ENCODE measurements around the gene VIT.
"Not testable (repeated sequence)": the region's sequence is repeated elsewhere in the genome, so short reads cannot be mapped to it uniquely, and the experiment has no call there.

VIT gene

DNA sequence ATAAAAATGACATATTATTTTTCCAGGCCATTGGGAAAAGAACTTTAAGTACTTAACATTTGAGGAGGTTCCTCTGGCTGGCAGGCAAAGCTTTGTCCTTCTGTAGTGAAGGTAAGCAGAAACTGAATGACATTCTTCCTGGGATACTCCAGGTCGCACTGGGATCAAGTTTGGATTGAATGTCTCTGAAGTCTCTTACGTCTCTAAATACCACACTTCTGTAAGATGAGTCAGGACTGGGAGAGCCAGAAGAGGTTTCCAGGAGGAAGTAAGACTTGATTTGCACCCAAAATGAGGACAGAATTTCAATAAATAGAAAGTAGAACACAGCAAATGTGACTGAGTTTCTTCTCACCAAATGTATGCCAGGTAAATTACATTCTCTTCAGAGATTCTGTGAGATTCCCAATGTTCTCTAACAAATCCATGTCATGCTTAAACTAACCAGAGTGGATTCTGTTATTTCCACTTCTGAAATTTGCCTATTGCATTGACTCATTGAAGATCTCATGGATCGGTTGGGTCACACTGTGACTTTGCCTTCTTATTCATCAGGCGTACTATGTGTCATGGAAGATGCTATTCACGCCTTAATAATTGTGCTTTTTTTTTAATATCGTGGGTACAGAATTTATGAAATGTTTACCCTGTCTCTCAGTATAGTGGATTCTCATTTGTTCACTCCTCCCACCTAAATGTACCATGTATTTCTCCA, 25.5 kb upstream of the VIT start:
- Mint-ChIP-seq H3K9me3 (no peaks in the 10 kb centered on the region), H3K4me1 (no peaks in the 10 kb centered on the region), H3K4me3 (no peak overlapping the region), H3K27ac (no peak overlapping the region), H3K36me3 (no peaks in the 10 kb centered on the region), H3K27me3 (peaks cover 7% of the 10 kb centered on the region)

GRCh38 chr2:36671731-36672130, 24.8 kb upstream of the VIT start:
- no peak overlapping the region for H3K4me3 Mint-ChIP-seq
- peaks cover 9% of the 10 kb centered on the region for H3K27me3 Mint-ChIP-seq
- H3K4me1 Mint-ChIP-seq = peaks cover 4% of the 10 kb centered on the region

GRCh38 chr2:36672199-36672598, 24.3 kb upstream of the VIT start:
- Mint-ChIP-seq H3K4me1 (peaks cover 8% of the 10 kb centered on the region), H3K4me3 (no peak overlapping the region), H3K27ac (no peak overlapping the region), H3K9me3 (no peaks in the 10 kb centered on the region), H3K27me3 (peaks cover 9% of the 10 kb centered on the region), H3K36me3 (no peaks in the 10 kb centered on the region)

More at GRCh38 chr2:36671731-36672130, 24.8 kb upstream of the VIT start:
- Mint-ChIP-seq H3K9me3 (no peaks in the 10 kb centered on the region), H3K27ac (no peak overlapping the region), H3K36me3 (no peaks in the 10 kb centered on the region)

GRCh38 chr2:36675579-36676282, 20.8 kb upstream of the VIT start:
- Mint-ChIP-seq H3K4me1 (peaks cover 16% of the 10 kb centered on the region), H3K27ac (no peak overlapping the region), H3K27me3 (peaks cover 12% of the 10 kb centered on the region), H3K36me3 (peaks cover 2% of the 10 kb centered on the region), H3K4me3 (no peak overlapping the region), H3K9me3 (peaks cover 11% of the 10 kb centered on the region)

GRCh38 chr2:36676364-36676763, 20.1 kb upstream of the VIT start:
- Mint-ChIP-seq H3K4me1 (peaks cover 16% of the 10 kb centered on the region), H3K9me3 (peaks cover 11% of the 10 kb centered on the region), H3K27ac (no peak overlapping the region), H3K36me3 (peaks cover 2% of the 10 kb centered on the region), H3K4me3 (no peak overlapping the region), H3K27me3 (peaks cover 12% of the 10 kb centered on the region)

- H3K4me3 Mint-ChIP-seq = no peak overlapping the region
- peaks cover 11% of the 10 kb centered on the region for H3K27me3 Mint-ChIP-seq
- H3K9me3 Mint-ChIP-seq = peaks cover 11% of the 10 kb centered on the region
- H3K27ac Mint-ChIP-seq = no peak overlapping the region
- H3K4me1 Mint-ChIP-seq = peaks cover 16% of the 10 kb centered on the region
- peaks cover 2% of the 10 kb centered on the region for H3K36me3 Mint-ChIP-seq
These were observed 19.1 kb upstream of the VIT start for GRCh38 chr2:36677386-36677785.

GRCh38 chr2:36677996-36678605, 18.4 kb upstream of the VIT start:
- Mint-ChIP-seq H3K27me3 (peaks cover 13% of the 10 kb centered on the region), H3K27ac (no peak overlapping the region), H3K4me1 (peaks cover 16% of the 10 kb centered on the region), H3K36me3 (peaks cover 2% of the 10 kb centered on the region), H3K9me3 (peaks cover 11% of the 10 kb centered on the region), H3K4me3 (no peak overlapping the region)

DNA sequence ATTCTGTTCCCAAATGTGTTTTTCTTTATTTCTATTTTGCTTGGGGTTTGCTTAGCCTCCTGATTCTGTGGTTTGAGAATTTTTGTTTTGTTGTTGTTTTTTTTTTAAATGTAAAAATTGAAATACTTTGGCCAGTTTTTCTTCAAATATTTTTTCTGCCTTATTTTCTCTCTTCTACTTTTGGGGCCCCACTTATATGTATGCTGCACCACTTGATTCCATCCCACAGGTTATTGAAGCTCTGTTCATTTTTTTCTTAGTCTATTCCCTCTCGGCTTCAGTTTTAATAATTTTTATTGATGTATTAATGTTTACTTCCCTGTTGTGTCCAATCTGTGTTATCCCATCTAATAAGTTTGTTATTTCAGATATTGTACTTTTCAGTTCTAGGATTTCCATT, 17.7 kb upstream of the VIT start:
- H3K9me3 Mint-ChIP-seq = peaks cover 11% of the 10 kb centered on the region
- peaks cover 13% of the 10 kb centered on the region for H3K27me3 Mint-ChIP-seq
- H3K4me3 Mint-ChIP-seq = no peak overlapping the region
- H3K36me3 Mint-ChIP-seq = peaks cover 2% of the 10 kb centered on the region
- H3K4me1 Mint-ChIP-seq = peaks cover 16% of the 10 kb centered on the region
- no peak overlapping the region for H3K27ac Mint-ChIP-seq

DNA sequence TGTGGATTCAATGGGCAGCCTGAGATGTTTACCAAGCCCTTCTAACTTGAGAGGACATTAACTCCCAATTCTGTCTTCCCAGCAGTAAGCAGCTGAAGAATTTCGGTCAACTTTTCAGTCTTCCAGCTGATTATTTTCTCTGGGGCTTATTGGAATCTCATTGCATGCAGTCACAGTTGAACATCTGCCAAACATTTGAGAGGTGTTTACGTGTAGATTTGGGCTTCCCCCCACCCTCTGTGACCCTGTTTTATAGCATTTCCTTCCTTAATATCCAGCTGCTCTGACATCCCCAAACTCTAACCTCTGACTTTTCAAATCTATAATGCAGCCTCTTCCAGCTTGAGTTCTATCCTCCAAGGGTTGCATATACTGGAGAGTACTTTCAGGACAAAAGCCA, 16.5 kb upstream of the VIT start:
- H3K4me1 Mint-ChIP-seq = peaks cover 16% of the 10 kb centered on the region
- peaks cover 2% of the 10 kb centered on the region for H3K36me3 Mint-ChIP-seq
- peaks cover 11% of the 10 kb centered on the region for H3K9me3 Mint-ChIP-seq
- peaks cover 13% of the 10 kb centered on the region for H3K27me3 Mint-ChIP-seq
- H3K4me3 Mint-ChIP-seq = no peak overlapping the region
- H3K27ac Mint-ChIP-seq = no peak overlapping the region

- Mint-ChIP-seq H3K4me1 (peaks cover 4% of the 10 kb centered on the region), H3K9me3 (peaks cover 11% of the 10 kb centered on the region), H3K27ac (no peak overlapping the region), H3K4me3 (no peak overlapping the region), H3K36me3 (peaks cover 2% of the 10 kb centered on the region), H3K27me3 (peaks cover 8% of the 10 kb centered on the region)
These were observed 13.9 kb upstream of the VIT start for GRCh38 chr2:36682562-36682961.

DNA sequence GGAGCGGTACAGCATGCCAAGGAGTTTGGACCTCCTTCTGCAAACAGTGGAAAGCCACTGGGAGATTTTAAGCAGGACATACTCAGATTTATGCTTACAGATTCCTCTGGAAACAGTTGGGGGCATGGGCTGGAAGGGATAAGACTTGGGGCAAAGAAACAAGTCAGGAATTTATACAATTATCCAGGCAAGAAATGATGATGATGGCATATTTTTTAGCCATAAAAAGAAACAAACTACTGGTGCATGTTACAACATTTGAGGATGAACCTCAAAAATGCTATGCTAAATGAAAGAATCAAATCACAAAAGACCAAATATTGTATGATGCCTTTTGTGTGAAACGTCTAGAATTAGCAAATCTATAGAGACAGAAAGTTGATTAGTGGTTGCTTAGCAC, 13.5 kb upstream of the VIT start:
- Mint-ChIP-seq H3K27ac (no peak overlapping the region), H3K9me3 (peaks cover 7% of the 10 kb centered on the region), H3K4me1 (no peaks in the 10 kb centered on the region), H3K27me3 (peaks cover 5% of the 10 kb centered on the region), H3K36me3 (peaks cover 2% of the 10 kb centered on the region), H3K4me3 (no peak overlapping the region)

DNA sequence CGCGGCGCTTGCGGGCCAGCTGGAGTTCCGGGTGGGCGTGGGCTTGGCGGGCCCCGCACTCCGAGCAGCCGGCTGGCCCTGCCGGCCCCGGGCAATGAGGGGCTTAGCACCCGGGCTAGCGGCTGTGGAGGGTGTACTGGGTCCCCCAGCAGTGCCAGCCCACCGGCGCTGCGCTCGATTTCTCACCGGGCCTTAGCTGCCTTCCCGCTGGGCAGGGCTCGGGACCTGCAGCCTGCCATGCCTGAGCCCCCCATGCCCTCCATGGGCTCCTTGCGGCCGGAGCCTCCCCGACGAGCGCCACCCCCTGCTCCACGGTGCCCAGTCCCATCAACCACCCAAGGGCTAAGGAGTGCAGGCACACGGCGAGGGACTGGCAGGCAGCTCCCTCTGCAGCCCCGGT, 8.2 kb upstream of the VIT start:
- not testable (repeated sequence) for H3K4me1 Mint-ChIP-seq, H3K4me3 Mint-ChIP-seq, H3K36me3 Mint-ChIP-seq, H3K27ac Mint-ChIP-seq, H3K27me3 Mint-ChIP-seq, H3K9me3 Mint-ChIP-seq

- H3K4me3 Mint-ChIP-seq, H3K4me1 Mint-ChIP-seq: not testable (repeated sequence)
These were observed 7.5 kb upstream of the VIT start for GRCh38 chr2:36689013-36689412.

DNA sequence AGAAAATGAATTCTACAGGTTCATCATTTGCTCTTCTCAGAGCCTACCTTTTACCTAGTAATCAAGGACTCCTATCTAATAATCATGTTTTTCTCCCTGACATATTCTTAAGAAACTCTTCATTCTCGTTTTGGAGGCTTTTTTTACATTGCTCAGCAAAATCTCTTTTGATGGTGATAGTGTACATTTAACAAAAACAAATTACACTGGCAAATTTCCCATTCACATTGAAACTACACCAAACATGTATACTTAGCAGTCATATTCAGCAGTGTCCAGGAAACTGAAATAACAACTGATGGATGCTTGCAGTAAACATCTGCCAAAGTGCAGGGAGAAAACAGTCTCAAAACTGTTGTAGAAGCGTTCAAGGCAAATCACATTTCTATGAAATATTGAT, 4.4 kb upstream of the VIT start:
- Mint-ChIP-seq H3K9me3 (no peaks in the 10 kb centered on the region), H3K4me1 (no peaks in the 10 kb centered on the region), H3K36me3 (no peaks in the 10 kb centered on the region), H3K27ac (no peak overlapping the region), H3K4me3 (no peak overlapping the region), H3K27me3 (peaks cover 2% of the 10 kb centered on the region)

More at GRCh38 chr2:36689013-36689412, 7.5 kb upstream of the VIT start:
- H3K27me3 Mint-ChIP-seq, H3K36me3 Mint-ChIP-seq, H3K9me3 Mint-ChIP-seq, H3K27ac Mint-ChIP-seq: not testable (repeated sequence)

- H3K4me3 Mint-ChIP-seq = no peak overlapping the region
- H3K36me3 Mint-ChIP-seq = no peaks in the 10 kb centered on the region
- peaks cover 3% of the 10 kb centered on the region for H3K27me3 Mint-ChIP-seq
- H3K4me1 Mint-ChIP-seq = no peaks in the 10 kb centered on the region
- no peaks in the 10 kb centered on the region for H3K9me3 Mint-ChIP-seq
- H3K27ac Mint-ChIP-seq = no peak overlapping the region
These were observed 2.7 kb upstream of the VIT start for GRCh38 chr2:36693825-36694224.

- no peak overlapping the region for H3K27ac Mint-ChIP-seq
- H3K9me3 Mint-ChIP-seq = no peaks in the 10 kb centered on the region
- H3K27me3 Mint-ChIP-seq = peaks cover 2% of the 10 kb centered on the region
- no peak overlapping the region for H3K4me3 Mint-ChIP-seq
- H3K4me1 Mint-ChIP-seq = no peaks in the 10 kb centered on the region
- no peaks in the 10 kb centered on the region for H3K36me3 Mint-ChIP-seq
These were observed 626 bp upstream of the VIT start for GRCh38 chr2:36695746-36696415.
